HEK293T (cell line): ENCODE data around the gene SLC17A1.

Experiments
- CTCF ChIA-PET: fragments of 350-600 bp; formaldehyde crosslinking; extraction: SDS; loops from one replicate; lab custom pipeline; 2021; ENCODE audit warnings: antibody characterized with exemption, inconsistent platforms; lab: Yijun Ruan, JAX
- POLR2A ChIA-PET: fragments of 350-600 bp; formaldehyde crosslinking; extraction: SDS; loops from one replicate; lab custom pipeline; 2020; ENCODE audit warnings: antibody characterized with exemption, inconsistent platforms; lab: Yijun Ruan, JAX
- DNase-seq: peaks from one replicate; pipeline ENCODE4 v3.0.0; 2012; ENCODE audit warnings: mixed read lengths; ENCODE audit errors: extremely low spot score
- ARNT ChIP-seq: fragments of 450-650 bp; IDR thresholded peaks from 2 replicates; pipeline ENCODE4 v1.6.1; 2017; ENCODE audit warnings: mild to moderate bottlenecking
- BHLHE40 ChIP-seq: fragments of 450-650 bp; IDR thresholded peaks from 2 replicates; pipeline ENCODE4 v1.6.1; 2016; ENCODE audit warnings: mild to moderate bottlenecking, moderate library complexity, borderline replicate concordance
- CTBP1 ChIP-seq: fragments of 450-650 bp; IDR thresholded peaks from 2 replicates; pipeline ENCODE4 v1.6.1; 2016; ENCODE audit warnings: borderline replicate concordance
- ELF4 ChIP-seq: fragments of 450-650 bp; IDR thresholded peaks from 2 replicates; pipeline ENCODE4 v1.6.1; 2017; ENCODE audit warnings: antibody characterized with exemption
- FOXA1 ChIP-seq: fragments of 450-650 bp; IDR thresholded peaks from 2 replicates; pipeline ENCODE4 v1.6.1; 2016; ENCODE audit warnings: mild to moderate bottlenecking
- FOXK2 ChIP-seq: fragments of 450-650 bp; IDR thresholded peaks from 2 replicates; pipeline ENCODE4 v1.6.1; 2016; ENCODE audit warnings: mild to moderate bottlenecking
- FOXM1 ChIP-seq: fragments of 450-650 bp; IDR thresholded peaks from 2 replicates; pipeline ENCODE4 v1.6.1; 2017; ENCODE audit warnings: mild to moderate bottlenecking, borderline replicate concordance
- HDGF ChIP-seq: fragments of 450-650 bp; IDR thresholded peaks from 2 replicates; pipeline ENCODE4 v1.6.1; 2017; ENCODE audit warnings: antibody characterized with exemption, borderline replicate concordance
- L3MBTL2 ChIP-seq: fragments of 450-650 bp; conservative IDR thresholded peaks from 2 replicates; pipeline ENCODE4 v1.6.1; 2016; ENCODE audit warnings: mild to moderate bottlenecking
- LEF1 ChIP-seq: fragments of 450-650 bp; IDR thresholded peaks from 2 replicates; pipeline ENCODE4 v1.6.1; 2017; ENCODE audit warnings: mild to moderate bottlenecking, borderline replicate concordance
- NFRKB ChIP-seq: fragments of 450-650 bp; IDR thresholded peaks from 2 replicates; pipeline ENCODE4 v1.6.1; 2016; ENCODE audit warnings: mild to moderate bottlenecking, moderate library complexity
- SP1 ChIP-seq: fragments of 450-650 bp; IDR thresholded peaks from 2 replicates; pipeline ENCODE4 v1.6.1; 2017
- SUZ12 ChIP-seq: fragments of 450-650 bp; IDR thresholded peaks from 2 replicates; pipeline ENCODE4 v1.6.1; 2016; ENCODE audit warnings: mild to moderate bottlenecking
- TARDBP ChIP-seq: fragments of 450-650 bp; IDR thresholded peaks from 2 replicates; pipeline ENCODE4 v1.6.1; 2016
- ZNF384 ChIP-seq: fragments of 450-650 bp; IDR thresholded peaks from 2 replicates; pipeline ENCODE4 v1.6.1; 2016
- TF ChIP-seq, protein P1 (sequence below): fragments of 450-650 bp; IDR thresholded peaks from 2 replicates; pipeline ENCODE4 v1.6.1; 2016

SLC17A1 gene

DNA sequence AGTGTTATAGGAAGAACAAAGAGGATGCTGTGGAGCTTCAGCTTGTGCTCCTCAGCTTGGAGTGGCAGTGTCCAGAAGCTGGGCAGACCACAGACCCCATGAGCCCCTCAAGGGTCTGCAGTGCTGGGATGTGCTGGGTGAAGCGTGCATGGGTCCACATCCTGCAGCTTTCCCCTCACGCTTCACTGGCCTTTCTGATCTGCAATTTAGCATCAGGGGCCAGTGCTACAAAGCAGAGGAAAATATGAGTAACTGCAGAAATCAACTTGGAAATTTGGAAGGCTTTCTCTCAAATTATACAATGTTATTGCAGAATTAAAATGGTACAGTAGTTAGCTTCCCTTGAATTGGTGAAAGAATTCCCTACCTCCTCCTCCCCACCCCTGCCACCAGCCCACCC lies 67.2 kb downstream of the SLC17A1 start:
- no peak for TF ChIP-seq ZNF384
- no peak for TF ChIP-seq ELF4
- no peak for TF ChIP-seq TARDBP
- no peak for TF ChIP-seq SP1
- no peak for TF ChIP-seq HDGF
- TF ChIP-seq FOXA1, result no peak
- TF ChIP-seq CTBP1, result no peak
- no peak for TF ChIP-seq ARNT
- no peak for TF ChIP-seq BHLHE40
- no peak for TF ChIP-seq L3MBTL2
- TF ChIP-seq FOXK2, result no peak
- TF ChIP-seq, protein P1, sequence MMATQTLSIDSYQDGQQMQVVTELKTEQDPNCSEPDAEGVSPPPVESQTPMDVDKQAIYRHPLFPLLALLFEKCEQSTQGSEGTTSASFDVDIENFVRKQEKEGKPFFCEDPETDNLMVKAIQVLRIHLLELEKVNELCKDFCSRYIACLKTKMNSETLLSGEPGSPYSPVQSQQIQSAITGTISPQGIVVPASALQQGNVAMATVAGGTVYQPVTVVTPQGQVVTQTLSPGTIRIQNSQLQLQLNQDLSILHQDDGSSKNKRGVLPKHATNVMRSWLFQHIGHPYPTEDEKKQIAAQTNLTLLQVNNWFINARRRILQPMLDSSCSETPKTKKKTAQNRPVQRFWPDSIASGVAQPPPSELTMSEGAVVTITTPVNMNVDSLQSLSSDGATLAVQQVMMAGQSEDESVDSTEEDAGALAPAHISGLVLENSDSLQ, result no peak
- no peak for TF ChIP-seq FOXM1
- TF ChIP-seq SUZ12, result no peak
- TF ChIP-seq LEF1, result no peak

DNA sequence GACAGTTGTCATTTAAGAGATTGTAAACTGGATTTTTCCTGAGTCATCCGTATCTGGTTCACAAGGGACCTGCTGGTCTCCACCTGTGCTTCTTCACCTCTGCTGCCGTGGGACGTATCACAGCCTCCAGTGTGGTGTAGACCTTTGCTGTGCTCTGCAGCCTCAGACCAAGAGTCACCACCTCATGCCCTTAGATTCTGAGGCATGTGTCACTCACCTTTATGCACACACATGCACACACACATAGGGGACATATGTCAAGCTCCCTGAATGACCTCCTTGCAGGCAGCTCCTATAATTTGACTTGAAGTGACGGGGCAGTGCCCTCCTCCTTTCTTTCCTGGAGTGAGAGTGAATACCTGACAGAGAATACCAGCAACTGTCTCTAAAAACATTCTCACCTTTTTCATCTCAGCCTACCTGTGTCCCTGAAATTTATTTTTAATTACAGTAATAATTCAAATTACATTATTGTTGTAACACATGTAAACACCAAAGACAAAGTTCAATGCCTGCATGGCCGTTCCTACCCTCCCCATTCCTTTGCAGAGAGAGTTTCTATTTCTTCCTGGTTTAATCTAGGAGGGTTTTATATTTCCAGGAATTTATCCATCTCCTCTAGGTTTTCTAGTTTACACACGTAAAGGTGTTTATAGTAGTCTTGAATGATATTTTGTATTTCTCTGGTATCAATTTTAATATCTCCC lies 73.8 kb downstream of the SLC17A1 start:
- no peak for DNase-seq
- TF ChIP-seq LEF1, result no peak
- TF ChIP-seq SP1, result no peak
- TF ChIP-seq ARNT, result no peak
- TF ChIP-seq TARDBP, result no peak
- TF ChIP-seq, protein P1, result no peak
- no peak for TF ChIP-seq BHLHE40
- ChIA-PET POLR2A (no interaction called here), CTCF (no interaction called here)

More for the DNA sequence above, 67.2 kb downstream of the SLC17A1 start:
- CTCF ChIA-PET, result interaction anchor here (1.1 kb wide), 1 partner anchor 47 kb away, joined by 4 read pairs; no protein-coding TSS in a partner anchor
- DNase-seq, result no peak
- POLR2A ChIA-PET, result no interaction called here

DNA sequence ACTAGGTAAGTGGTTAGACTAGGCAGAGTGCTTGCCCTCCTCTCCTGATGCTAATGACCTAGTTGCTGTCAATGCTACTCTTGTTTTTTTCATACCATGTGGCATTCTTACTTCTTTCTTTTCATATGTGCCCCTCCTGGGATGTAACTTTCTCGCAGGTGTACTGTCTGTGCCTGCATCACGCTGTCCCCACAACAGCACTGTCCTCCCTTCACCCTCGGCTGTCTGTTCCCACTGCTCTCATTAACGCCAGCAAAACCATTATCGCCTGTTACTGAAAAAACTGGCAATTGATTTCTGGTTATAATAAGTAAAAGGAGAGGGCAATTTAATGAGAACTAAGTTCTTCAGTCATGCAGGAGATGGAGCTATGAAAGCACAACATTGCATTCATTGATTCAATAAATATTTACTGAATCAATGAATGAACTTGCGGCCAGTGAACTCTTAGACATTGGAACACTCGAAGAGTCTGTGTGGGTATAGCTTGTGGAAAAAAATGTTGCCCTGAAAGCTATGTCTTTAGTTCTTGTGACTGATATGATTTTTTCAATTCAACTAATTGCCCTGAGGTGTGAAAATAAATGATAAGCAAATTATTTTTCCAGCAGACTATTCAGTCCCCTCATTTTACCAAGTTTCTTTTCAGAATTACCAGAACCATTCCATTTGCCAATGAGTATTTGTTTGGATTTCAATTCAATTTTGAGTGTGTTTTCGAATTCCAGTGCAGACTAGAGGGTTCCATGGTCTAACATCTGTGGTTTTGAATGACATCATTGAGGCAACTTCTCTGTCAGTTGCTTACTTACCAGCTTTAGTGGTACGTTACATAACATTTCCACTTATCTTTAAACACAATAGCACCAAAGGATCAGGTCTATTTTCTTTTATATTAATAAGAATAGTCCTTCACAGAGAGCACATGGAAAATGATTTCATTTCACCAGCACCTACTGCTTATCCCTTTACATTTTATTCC lies 75.2 kb downstream of the SLC17A1 start:
- no peak for DNase-seq
- ChIA-PET CTCF (no interaction called here), POLR2A (no interaction called here)
- TF ChIP-seq BHLHE40 (no peak), L3MBTL2 (no peak), FOXK2 (no peak), ZNF384 (no peak), CTBP1 (no peak), SUZ12 (no peak), TARDBP (no peak)
- TF ChIP-seq, protein P1, result no peak

DNA sequence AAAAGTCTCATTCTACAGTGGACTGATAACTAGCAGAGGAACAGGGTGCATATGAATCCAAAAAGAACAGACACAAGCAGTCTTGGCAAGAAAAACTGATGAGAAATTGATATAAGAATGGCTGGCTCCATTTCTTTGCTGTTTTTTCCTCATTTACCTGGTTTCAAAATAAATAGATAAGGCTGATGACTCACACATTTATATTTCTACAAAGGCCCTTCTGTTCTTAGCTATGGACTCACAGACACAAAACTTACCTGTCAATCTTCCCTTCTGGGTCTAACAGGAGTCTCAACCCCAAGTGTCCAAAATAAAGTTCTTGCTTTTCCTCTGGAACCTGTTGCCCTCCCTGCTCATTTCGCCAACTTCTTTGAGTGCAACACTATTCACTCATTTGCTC lies 76.4 kb downstream of the SLC17A1 start:
- no peak for DNase-seq
- no peak for TF ChIP-seq HDGF
- TF ChIP-seq FOXK2, result no peak
- no peak for TF ChIP-seq TARDBP
- TF ChIP-seq SP1, result no peak
- no peak for TF ChIP-seq BHLHE40
- TF ChIP-seq FOXM1, result no peak
- no peak for TF ChIP-seq FOXA1
- TF ChIP-seq CTBP1, result no peak
- TF ChIP-seq L3MBTL2, result no peak
- TF ChIP-seq ELF4, result no peak
- TF ChIP-seq, protein P1, result no peak
- TF ChIP-seq ARNT, result no peak
- TF ChIP-seq NFRKB, result no peak
- CTCF ChIA-PET, result no interaction called here
- POLR2A ChIA-PET, result no interaction called here

DNA sequence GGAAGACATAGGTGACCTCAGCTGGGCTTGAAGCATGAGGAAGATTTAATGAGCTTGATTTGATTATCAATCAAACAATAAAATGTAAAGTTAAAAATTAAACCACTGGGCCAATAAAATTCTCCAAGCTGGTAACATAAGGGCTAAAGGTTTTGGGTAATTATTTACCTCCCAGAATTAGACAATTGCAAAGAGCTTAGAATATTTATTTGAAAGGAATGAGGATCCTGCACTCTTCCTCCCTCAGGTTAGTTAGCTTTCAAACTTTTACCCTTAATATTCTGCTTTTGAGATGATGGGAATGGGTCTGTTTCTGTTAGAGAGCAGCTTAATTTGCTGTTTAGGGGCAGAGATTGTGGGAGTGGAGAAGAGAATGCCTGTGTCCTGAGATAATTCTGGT lies 77.3 kb downstream of the SLC17A1 start, which contains the start of gene SLC17A4:
SLC17A4 (plus strand) TSS at position 208 of the 400 bp plus-strand sequence. CDS start 7,221 bp downstream, outside the sequence.
- POLR2A ChIA-PET, result no interaction called here
- TF ChIP-seq TARDBP (no peak), FOXK2 (no peak), ZNF384 (no peak), BHLHE40 (no peak), SP1 (no peak), CTBP1 (no peak), ARNT (no peak), HDGF (no peak), FOXM1 (no peak), FOXA1 (no peak), ELF4 (no peak), SUZ12 (no peak), LEF1 (no peak), L3MBTL2 (no peak)
- DNase-seq, result no peak
- CTCF ChIA-PET, result no interaction called here
